ENCODE results near the gene SORCS3. TPM values are rescaled to one million over a fixed set of nuclear protein-coding genes. Genes with fewer than 3 reads are reported as not detected.

The SORCS3 gene
- total and polyA plus RNA-seq, 2 of the 4 experiments (the other 2 are of a cell fraction), result not detected

DNA sequence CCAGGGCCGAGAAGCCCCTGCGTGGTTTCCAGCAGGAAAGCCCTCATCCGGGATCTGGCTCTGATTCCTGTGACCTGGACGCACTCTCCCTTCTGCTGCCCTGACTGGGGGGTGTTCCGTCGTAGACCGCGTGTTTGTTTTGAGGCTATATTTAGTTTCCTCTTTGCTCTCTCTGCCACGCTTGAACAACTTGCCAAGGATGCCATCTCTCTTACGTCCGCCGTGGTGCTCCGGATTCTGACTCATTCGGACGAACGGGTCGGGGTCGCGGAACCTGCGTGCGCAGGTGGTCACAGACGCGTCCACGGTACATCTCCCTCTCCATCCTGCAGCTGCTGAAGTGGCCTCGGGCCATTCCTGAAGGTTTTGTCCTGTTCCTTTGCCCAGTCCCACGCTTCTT is 10.4 kb upstream of the SORCS3 start:
- intact Hi-C loops (cut with micrococcal nuclease) (no loop called here), in situ Hi-C loops (cut with MboI; ENCODE audit: low sequenced_read_pairs) (no loop called here), dilution Hi-C loops (cut with HindIII; ENCODE audit: low sequenced_read_pairs, unreplicated experiment) (no loop called here)
- Histone ChIP-seq H4K20me1 (ENCODE audit: insufficient read depth, low read length) (no peaks in the 10 kb centered on the region), H2AK5ac (ENCODE audit: low read depth, low read length) (no peak overlapping the region), H3K36me3 (ENCODE audit: control insufficient read depth, insufficient read depth, low read length) (no peaks in the 10 kb centered on the region), H3K27me3 (ENCODE audit: control insufficient read depth, insufficient read depth, low read length) (no peaks in the 10 kb centered on the region), H3K56ac (ENCODE audit: extremely low read depth, insufficient read depth, low read length) (no peak overlapping the region), H4K91ac (ENCODE audit: insufficient read depth, low read depth, low read length) (no peak overlapping the region), H4K5ac (ENCODE audit: low read depth, low read length) (no peak overlapping the region), H2BK15ac (ENCODE audit: low read depth, low read length) (no peak overlapping the region), H4K8ac (ENCODE audit: low read depth in 2 of 2, low read length in 2 of 2) (no peak overlapping the region), H2BK120ac (ENCODE audit: low read depth, low read length) (no peak overlapping the region), H2BK20ac (ENCODE audit: low read depth, low read length) (no peak overlapping the region), H3K9me3 (ENCODE audit: control insufficient read depth, insufficient read depth, low read length) (no peaks in the 10 kb centered on the region), H2BK5ac (ENCODE audit: low read depth, low read length, poor library complexity, severe bottlenecking) (no peak overlapping the region), H2AFZ (replicated peaks; ENCODE audit: low read length, poor library complexity) (no peak overlapping the region), H3K14ac (replicated peaks; ENCODE audit: low read depth, low read length) (no peak overlapping the region), H3K4me1 (ENCODE audit: control insufficient read depth, insufficient read depth, low read length) (no peaks in the 10 kb centered on the region), H2AK9ac (replicated peaks; ENCODE audit: low read depth, low read length, poor library complexity) (no peak overlapping the region), H3K23ac (ENCODE audit: low read depth, low read length) (no peak overlapping the region), H3K4ac (ENCODE audit: low read depth, low read length) (no peak overlapping the region), H3K27ac (ENCODE audit: insufficient read depth, low read length) (no peak overlapping the region), H3K9me1 (ENCODE audit: insufficient read depth, low read length) (no peaks in the 10 kb centered on the region), H3K79me1 (ENCODE audit: low read depth in 1 of 2, low read length in 2 of 2) (no peaks in the 10 kb centered on the region), H3K9ac (ENCODE audit: low read depth, low read length) (no peak overlapping the region), H3K4me3 (ENCODE audit: insufficient read depth, low read depth, low read length) (no peak overlapping the region), H3K4me2 (ENCODE audit: low read depth, low read length) (no peak overlapping the region), H3K18ac (ENCODE audit: low read depth, low read length) (no peak overlapping the region)
- no TSS peak for BruUV-seq (replicated peaks)
- ATAC-seq (ENCODE audit: low read depth) (no peak), DNase-seq (no peak)
- ChIA-PET CTCF (no interaction called here), POLR2A (ENCODE audit: unreplicated experiment) (no interaction called here)
- WGBS, 2 experiments (ENCODE audit: extremely low coverage in 2 of 2, insufficient read length in 1 of 2), result 88% methylated on average over 19 of the region's 26 CpGs; no CpG with 5 or more reads in 1 of the 2 experiments
- TF ChIP-seq BHLHE40 (IDR thresholded peaks at IDR 0.05; ENCODE audit: low read depth, low read length) (no peak), RCOR1 (IDR thresholded peaks at IDR 0.05; ENCODE audit: insufficient replicate concordance, low read length) (no peak), CEBPB (IDR thresholded peaks at IDR 0.05; ENCODE audit: low read depth, low read length) (no peak), FOS (IDR thresholded peaks at IDR 0.05; ENCODE audit: low read depth, low read length) (no peak), NFE2L2 (IDR thresholded peaks at IDR 0.05; ENCODE audit: low read depth, low read length) (no peak), MAZ (IDR thresholded peaks at IDR 0.05; ENCODE audit: borderline replicate concordance, low read depth, low read length) (no peak), RAD21 (IDR thresholded peaks at IDR 0.05; ENCODE audit: low read length) (no peak)
- TF ChIP-seq, protein P1, sequence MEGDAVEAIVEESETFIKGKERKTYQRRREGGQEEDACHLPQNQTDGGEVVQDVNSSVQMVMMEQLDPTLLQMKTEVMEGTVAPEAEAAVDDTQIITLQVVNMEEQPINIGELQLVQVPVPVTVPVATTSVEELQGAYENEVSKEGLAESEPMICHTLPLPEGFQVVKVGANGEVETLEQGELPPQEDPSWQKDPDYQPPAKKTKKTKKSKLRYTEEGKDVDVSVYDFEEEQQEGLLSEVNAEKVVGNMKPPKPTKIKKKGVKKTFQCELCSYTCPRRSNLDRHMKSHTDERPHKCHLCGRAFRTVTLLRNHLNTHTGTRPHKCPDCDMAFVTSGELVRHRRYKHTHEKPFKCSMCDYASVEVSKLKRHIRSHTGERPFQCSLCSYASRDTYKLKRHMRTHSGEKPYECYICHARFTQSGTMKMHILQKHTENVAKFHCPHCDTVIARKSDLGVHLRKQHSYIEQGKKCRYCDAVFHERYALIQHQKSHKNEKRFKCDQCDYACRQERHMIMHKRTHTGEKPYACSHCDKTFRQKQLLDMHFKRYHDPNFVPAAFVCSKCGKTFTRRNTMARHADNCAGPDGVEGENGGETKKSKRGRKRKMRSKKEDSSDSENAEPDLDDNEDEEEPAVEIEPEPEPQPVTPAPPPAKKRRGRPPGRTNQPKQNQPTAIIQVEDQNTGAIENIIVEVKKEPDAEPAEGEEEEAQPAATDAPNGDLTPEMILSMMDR (conservative IDR thresholded peaks at IDR 0.05; ENCODE audit: low read depth, low read length), result no peak
- TF ChIP-seq, protein P2, sequence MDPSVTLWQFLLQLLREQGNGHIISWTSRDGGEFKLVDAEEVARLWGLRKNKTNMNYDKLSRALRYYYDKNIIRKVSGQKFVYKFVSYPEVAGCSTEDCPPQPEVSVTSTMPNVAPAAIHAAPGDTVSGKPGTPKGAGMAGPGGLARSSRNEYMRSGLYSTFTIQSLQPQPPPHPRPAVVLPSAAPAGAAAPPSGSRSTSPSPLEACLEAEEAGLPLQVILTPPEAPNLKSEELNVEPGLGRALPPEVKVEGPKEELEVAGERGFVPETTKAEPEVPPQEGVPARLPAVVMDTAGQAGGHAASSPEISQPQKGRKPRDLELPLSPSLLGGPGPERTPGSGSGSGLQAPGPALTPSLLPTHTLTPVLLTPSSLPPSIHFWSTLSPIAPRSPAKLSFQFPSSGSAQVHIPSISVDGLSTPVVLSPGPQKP (IDR thresholded peaks at IDR 0.05; ENCODE audit: borderline replicate concordance, low read depth, low read length), result no peak

Data from IMR-90 (cell line).